KOPT-K1 (cell line): Measurements from ENCODE around the gene HTR3D.
"Not testable (repeated sequence)": the region's sequence is repeated elsewhere in the genome, so short reads cannot be mapped to it uniquely, and the experiment has no call there.

Experiments
- H3K27ac ChIP-seq: fragments of 200-600 bp; sonication (generic); 2 replicates; pipeline ENCODE4 v1.5.1; 2016; ENCODE audit warnings: antibody characterized with exemption, mild to moderate bottlenecking, low read depth, low read length; ENCODE audit not compliant: poor library complexity, severe bottlenecking
- H3K36me3 ChIP-seq: fragments of 200-600 bp; sonication (generic); 2 replicates; pipeline ENCODE4 v1.5.1; 2017; ENCODE audit warnings: antibody characterized with exemption, mild to moderate bottlenecking, low read length, moderate library complexity; ENCODE audit not compliant: insufficient read depth
- H3K9me3 ChIP-seq: fragments of 200-600 bp; sonication (generic); 2 replicates; pipeline ENCODE4 v1.5.1; 2017; ENCODE audit warnings: antibody characterized with exemption, low read length, mild to moderate bottlenecking; ENCODE audit not compliant: insufficient read depth, poor library complexity, severe bottlenecking

Gene HTR3D

DNA sequence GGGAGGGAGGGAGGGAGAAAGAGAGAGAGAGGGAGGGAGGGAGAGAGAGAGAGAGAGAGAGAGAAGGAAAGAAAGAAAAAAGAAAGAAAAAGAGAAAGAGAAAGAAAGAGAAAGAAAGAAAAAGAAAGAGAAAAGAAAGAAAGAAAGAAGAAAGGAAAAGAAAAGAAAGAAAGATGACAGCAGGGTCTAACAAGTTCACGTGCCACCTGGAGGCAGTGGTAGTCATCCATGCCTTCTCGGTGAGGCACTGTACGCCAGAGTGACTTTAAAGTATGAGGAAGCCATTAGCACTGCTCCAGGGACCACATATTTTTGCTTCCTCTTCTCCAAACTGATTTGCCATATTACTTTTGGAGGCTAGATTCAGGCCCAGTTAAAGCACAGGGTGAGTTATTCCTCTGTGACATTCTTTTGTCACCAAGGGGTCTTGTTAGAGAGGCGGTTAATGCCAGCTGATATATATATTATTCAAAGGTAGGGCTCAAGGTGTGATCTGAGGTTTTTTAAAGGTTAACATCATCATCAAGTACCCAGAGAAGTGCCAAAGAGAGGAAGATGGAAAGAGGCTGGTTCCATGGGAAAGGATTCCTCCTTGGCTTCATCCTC lies at the start of gene HTR3D:
Gene HTR3D, plus strand, starts transcription at position 556 of the 606 bp plus-strand sequence. Its CDS starts 0 bp downstream, at position 556.
- H3K36me3 ChIP-seq, result no peaks in the 10 kb centered on the region
- H3K27ac ChIP-seq, result no peak within 1 kb of the TSS
- no peaks in the 10 kb centered on the region for H3K9me3 ChIP-seq

DNA sequence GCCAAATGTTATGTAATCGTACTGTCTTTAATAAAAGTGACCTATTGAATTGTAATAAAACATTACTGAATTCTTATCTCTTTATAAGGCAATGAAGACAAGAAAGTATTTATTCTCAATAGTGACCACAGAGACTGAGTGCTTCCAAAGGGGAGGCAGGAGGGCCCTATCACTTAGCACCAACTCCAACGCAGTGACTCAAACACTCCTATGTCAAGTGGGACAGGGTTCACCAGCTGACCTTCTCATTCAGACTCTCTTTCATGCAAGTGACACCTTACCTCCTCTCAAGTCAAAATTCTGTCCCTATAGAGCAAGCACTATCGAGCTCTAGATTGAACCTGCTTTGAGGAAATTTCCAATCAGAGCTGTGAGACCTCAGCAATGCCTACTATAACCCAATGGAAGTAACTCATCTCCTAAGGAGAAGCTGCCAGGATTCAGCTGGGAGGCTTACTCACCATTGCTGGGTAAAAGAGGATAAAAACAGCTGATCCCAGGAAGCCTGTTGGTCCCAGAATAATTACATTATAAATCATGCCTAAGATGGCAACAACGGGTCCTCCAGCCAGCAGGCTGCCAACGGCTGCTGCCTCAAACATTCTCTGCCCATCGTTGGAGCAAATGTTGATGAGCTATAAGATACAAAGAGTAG lies 49.4 kb upstream of the HTR3D start:
- H3K36me3 ChIP-seq, result peaks cover 8% of the 10 kb centered on the region; the same call in 1 of the 2 replicates
- H3K9me3 ChIP-seq, result no peaks in the 10 kb centered on the region
- H3K27ac ChIP-seq, result no peak overlapping the region

GRCh38 chr3:183984127-183984740 lies 47.3 kb upstream of the HTR3D start:
- peaks cover 8% of the 10 kb centered on the region; the same call in 1 of the 2 replicates for H3K36me3 ChIP-seq
- H3K9me3 ChIP-seq, result no peaks in the 10 kb centered on the region
- H3K27ac ChIP-seq, result no peak overlapping the region

GRCh38 chr3:183984749-183985729 lies 46.5 kb upstream of the HTR3D start:
- Histone ChIP-seq H3K27ac (no peak overlapping the region), H3K9me3 (no peaks in the 10 kb centered on the region), H3K36me3 (peaks cover 8% of the 10 kb centered on the region; the same call in 1 of the 2 replicates)

- Histone ChIP-seq H3K36me3 (peaks cover 5% of the 10 kb centered on the region; the same call in 1 of the 2 replicates), H3K27ac (peak overlapping the region; percentile 53), H3K9me3 (no peaks in the 10 kb centered on the region)
Observed at GRCh38 chr3:183987000-183987600, 44.4 kb upstream of the HTR3D start.

GRCh38 chr3:183988216-183988790 lies 43.2 kb upstream of the HTR3D start:
- H3K27ac ChIP-seq, result peak overlapping the region; percentile 53
- H3K36me3 ChIP-seq, result no peaks in the 10 kb centered on the region
- no peaks in the 10 kb centered on the region for H3K9me3 ChIP-seq

DNA sequence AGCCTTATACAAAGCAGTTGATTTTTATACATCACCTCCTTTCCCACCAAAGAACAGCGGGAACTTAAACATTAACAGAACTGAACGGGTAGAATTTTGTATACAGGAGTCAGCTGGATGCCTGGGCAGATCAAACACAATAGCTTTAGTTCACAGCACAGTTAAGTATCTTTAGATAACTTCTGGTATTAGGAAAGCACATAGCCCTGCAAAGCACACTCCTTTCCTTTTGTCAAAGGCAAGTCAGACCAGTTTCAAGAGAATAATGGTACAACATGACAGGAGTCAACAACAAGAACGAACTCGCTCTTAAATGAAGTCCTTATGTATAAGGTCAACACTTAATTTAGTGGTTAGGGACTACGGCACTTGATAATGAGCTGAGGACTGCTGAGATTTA lies 40.1 kb upstream of the HTR3D start:
- H3K9me3 ChIP-seq, result no peaks in the 10 kb centered on the region
- no peaks in the 10 kb centered on the region for H3K36me3 ChIP-seq
- H3K27ac ChIP-seq, result no peak overlapping the region

GRCh38 chr3:184001761-184002160 lies 29.8 kb upstream of the HTR3D start:
- no peaks in the 10 kb centered on the region for H3K36me3 ChIP-seq
- no peak overlapping the region for H3K27ac ChIP-seq
- H3K9me3 ChIP-seq, result no peaks in the 10 kb centered on the region

DNA sequence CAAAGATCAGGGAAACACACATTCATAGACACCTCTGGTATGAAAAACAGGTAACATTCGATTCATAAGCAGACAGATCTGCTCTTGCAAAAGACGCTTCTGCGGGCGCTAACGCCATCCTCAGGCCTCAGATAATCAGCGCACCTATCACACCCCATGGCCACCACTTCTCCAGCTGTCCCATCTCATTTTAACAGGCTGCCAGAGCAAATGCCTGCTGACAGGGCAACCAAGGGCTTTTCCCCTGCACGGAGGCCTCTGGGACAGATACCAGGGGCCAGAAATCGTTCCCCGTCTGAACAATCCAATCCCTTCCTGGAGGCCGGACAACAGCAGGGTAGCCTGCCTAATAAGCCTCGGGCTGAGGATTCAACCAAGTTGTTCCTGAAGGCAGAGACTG lies 29.1 kb upstream of the HTR3D start:
- H3K27ac ChIP-seq, result no peak overlapping the region
- no peaks in the 10 kb centered on the region for H3K36me3 ChIP-seq
- H3K9me3 ChIP-seq, result no peaks in the 10 kb centered on the region

- Histone ChIP-seq H3K9me3 (no peaks in the 10 kb centered on the region), H3K27ac (no peak overlapping the region), H3K36me3 (no peaks in the 10 kb centered on the region)
Observed at GRCh38 chr3:184003187-184003967, 28.2 kb upstream of the HTR3D start.

- no peaks in the 10 kb centered on the region for H3K9me3 ChIP-seq
- no peak overlapping the region for H3K27ac ChIP-seq
Observed at GRCh38 chr3:184004476-184004875, 27.1 kb upstream of the HTR3D start.

GRCh38 chr3:184005941-184006507 lies 25.5 kb upstream of the HTR3D start:
- H3K27ac ChIP-seq, result no peak overlapping the region
- H3K9me3 ChIP-seq, result no peaks in the 10 kb centered on the region
- H3K36me3 ChIP-seq, result no peaks in the 10 kb centered on the region

More at GRCh38 chr3:184004476-184004875, 27.1 kb upstream of the HTR3D start:
- H3K36me3 ChIP-seq, result no peaks in the 10 kb centered on the region

DNA sequence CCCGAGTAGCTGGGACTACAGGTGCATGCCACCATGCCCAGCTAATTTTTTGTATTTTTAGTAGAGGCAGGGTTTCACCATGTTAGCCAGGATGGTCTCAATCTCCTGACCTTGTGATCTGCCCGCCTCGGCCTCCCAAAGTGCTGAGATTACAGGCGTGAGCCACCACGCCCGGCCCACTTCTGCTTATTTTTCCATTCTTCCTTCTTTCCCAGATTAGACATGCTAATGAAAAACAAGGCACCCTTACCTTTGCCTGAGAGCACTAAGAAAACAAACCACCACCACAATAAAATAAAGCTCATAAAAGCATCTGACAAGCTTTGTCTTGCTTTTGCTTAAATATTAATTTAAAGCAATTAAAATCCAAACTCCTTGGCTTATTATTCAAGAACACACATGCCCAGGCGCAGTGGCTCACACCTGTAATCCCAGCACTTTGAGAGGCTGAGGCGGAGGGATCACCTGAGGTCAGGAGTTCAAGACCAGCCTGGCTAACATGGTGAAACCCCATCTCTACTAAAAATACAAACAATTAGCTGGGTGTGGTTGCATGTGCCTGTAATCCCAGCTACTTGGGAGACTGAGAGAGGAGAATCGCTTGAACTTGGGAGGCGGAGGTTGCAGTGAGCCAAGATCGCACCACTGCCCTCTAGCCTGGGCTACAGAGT lies 24.3 kb upstream of the HTR3D start:
- H3K36me3 ChIP-seq, H3K9me3 ChIP-seq, H3K27ac ChIP-seq: not testable (repeated sequence)
